Mesothelial cell of epicardium (in vitro differentiated cells): ENCODE measurements around the gene SLC25A29. TPM values are rescaled to one million over a fixed set of nuclear protein-coding genes. Genes with fewer than 3 reads are reported as not detected.

Experiments
- DNase-seq, 2 experiments: peaks; one replicate each; pipeline ENCODE4 v3.0.0; 2021; ENCODE audit warnings: low spot score in 2 of 2; ENCODE audit not compliant: unreplicated experiment in 2 of 2
- H3K27ac Mint-ChIP-seq: 2 replicates; pipeline ENCODE4 v1.8.0; 2021; ENCODE audit warnings: mixed read lengths
- H3K27me3 Mint-ChIP-seq: 2 replicates; pipeline ENCODE4 v1.8.0; 2021; ENCODE audit warnings: low read depth, mixed read lengths
- H3K36me3 Mint-ChIP-seq: 2 replicates; pipeline ENCODE4 v1.8.0; 2021; ENCODE audit warnings: mixed read lengths
- H3K4me1 Mint-ChIP-seq: 2 replicates; pipeline ENCODE4 v1.8.0; 2021; ENCODE audit warnings: mixed read lengths
- H3K4me3 Mint-ChIP-seq: 2 replicates; pipeline ENCODE4 v1.8.0; 2021; ENCODE audit warnings: mild to moderate bottlenecking, moderate library complexity, mixed read lengths
- H3K9me3 Mint-ChIP-seq: 2 replicates; pipeline ENCODE4 v1.8.0; 2021; ENCODE audit warnings: mixed read lengths
- microRNA-seq: library from miRNA; unstranded; fragments of <30 nt; microRNA quantifications from one replicate; pipeline ENCODE4 v1.2.0, GENCODE V29; 2021; ENCODE audit warnings: inconsistent platforms, mixed read lengths
- total RNA-seq: library from RNA; stranded (reverse); gene quantifications from 3 replicates; pipeline ENCODE4 v1.2.1, GENCODE V29; 2021
- TF ChIP-seq, protein P1 (sequence below): fragments of 200-600 bp; sonication (generic); IDR thresholded peaks from one replicate; pipeline ENCODE4 v1.5.0; 2021; ENCODE audit warnings: antibody characterized with exemption; ENCODE audit not compliant: unreplicated experiment

The SLC25A29 gene
- total RNA-seq, 1 donor from 2014 or later, result 102 TPM

DNA sequence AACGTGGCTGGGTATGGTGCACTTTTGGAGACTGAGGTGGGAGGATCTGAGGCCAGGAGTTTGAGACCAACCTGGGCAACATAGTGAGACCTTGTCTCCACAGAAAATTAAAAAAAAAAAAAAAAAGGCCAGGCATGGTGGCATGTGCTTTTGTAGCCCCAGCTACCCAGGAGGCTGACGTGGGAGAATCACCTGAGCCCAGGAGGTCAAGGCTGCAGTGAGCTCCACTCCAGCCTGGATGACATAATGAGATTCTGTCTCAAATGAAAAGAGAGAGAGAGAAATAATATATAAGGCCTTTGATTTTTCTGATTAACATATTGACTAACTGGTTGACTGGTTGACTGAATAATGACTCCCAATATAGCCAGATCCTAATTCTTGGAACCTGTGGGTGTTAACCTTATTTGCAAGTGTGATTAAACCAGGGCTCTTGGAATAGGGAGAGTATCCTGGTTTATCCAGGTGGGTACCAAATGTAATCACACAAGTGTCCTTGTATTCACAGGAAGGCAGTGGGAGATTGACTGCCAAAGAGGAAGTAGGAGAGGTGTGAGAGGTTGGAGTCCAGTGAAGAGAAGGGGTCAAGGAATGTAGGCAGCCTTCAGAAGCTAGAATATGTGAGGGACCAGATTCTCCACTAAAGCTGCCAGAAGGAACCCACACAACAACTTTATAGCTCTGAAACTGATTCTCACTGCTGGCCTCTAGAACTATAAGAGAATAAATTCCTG, 55.3 kb downstream of the SLC25A29 start:
- Mint-ChIP-seq H3K4me1 (peaks cover 21% of the 10 kb centered on the region), H3K27me3 (no peaks in the 10 kb centered on the region), H3K9me3 (no peaks in the 10 kb centered on the region), H3K4me3 (no peak overlapping the region), H3K36me3 (peaks cover 2% of the 10 kb centered on the region), H3K27ac (peak overlapping the region; percentile 25)
- no peak for DNase-seq
- TF ChIP-seq, protein P1, sequence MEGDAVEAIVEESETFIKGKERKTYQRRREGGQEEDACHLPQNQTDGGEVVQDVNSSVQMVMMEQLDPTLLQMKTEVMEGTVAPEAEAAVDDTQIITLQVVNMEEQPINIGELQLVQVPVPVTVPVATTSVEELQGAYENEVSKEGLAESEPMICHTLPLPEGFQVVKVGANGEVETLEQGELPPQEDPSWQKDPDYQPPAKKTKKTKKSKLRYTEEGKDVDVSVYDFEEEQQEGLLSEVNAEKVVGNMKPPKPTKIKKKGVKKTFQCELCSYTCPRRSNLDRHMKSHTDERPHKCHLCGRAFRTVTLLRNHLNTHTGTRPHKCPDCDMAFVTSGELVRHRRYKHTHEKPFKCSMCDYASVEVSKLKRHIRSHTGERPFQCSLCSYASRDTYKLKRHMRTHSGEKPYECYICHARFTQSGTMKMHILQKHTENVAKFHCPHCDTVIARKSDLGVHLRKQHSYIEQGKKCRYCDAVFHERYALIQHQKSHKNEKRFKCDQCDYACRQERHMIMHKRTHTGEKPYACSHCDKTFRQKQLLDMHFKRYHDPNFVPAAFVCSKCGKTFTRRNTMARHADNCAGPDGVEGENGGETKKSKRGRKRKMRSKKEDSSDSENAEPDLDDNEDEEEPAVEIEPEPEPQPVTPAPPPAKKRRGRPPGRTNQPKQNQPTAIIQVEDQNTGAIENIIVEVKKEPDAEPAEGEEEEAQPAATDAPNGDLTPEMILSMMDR, result no peak

DNA sequence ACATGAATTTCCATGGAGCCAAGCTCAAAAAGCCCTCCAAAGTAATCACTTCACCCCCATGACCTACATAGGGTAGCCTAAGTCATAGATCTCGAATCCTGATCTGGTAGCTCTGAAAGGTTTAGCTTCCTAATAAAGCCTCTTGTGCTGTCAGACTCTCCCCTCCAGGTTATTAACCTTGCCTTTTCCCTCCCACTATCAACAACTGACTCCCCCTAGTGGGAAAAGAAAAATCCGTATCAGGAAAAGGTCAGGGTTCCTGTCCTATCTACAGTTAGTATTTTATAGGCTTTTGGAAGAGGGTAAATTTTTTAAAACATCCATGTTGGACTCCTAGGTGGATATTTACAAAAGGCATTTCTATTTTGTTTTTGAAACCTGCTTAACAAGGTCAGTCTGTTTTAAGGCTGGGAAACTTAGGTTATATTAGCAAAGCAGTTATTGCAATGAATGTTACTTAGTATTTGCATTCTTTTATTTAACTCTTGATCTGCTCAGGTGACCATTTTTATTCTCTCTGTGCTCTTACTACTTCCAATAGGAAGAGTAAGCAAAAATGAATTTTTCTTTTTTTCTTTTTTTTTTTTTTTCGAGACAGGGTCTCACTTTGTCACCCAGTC, 59.3 kb downstream of the SLC25A29 start:
- Mint-ChIP-seq H3K27me3 (no peaks in the 10 kb centered on the region), H3K27ac (peak overlapping the region; percentile 92), H3K36me3 (peaks cover 5% of the 10 kb centered on the region), H3K9me3 (no peaks in the 10 kb centered on the region), H3K4me3 (no peak overlapping the region), H3K4me1 (peaks cover 37% of the 10 kb centered on the region)
- TF ChIP-seq, protein P1, result no peak
- no peak for DNase-seq

DNA sequence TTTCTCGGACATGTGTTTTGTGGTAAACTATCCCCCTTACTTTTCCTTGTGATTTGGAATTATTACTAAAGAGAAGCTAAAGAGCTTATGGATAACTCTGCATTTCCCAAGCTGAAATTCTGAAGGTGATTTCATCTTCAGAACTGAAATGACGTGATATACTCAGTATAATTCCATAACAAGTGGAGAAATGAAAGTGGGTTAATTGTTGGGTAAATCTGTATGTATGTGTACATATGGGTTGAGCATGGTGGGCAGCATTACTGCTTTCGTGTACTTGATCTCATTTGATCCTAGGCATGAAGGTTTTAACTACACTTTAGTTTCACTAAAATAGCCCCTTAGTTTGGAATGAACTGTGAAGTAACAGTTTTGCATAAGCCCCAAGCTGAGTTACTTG, 63.2 kb downstream of the SLC25A29 start:
- TF ChIP-seq, protein P1, result no peak
- H3K9me3 Mint-ChIP-seq, result no peaks in the 10 kb centered on the region
- H3K27me3 Mint-ChIP-seq, result no peaks in the 10 kb centered on the region
- peak overlapping the region; percentile 89 for H3K27ac Mint-ChIP-seq
- H3K4me1 Mint-ChIP-seq, result peaks cover 44% of the 10 kb centered on the region
- peak overlapping the region; percentile 49 for H3K4me3 Mint-ChIP-seq
- H3K36me3 Mint-ChIP-seq, result peaks cover 5% of the 10 kb centered on the region
- DNase-seq, result no peak

DNA sequence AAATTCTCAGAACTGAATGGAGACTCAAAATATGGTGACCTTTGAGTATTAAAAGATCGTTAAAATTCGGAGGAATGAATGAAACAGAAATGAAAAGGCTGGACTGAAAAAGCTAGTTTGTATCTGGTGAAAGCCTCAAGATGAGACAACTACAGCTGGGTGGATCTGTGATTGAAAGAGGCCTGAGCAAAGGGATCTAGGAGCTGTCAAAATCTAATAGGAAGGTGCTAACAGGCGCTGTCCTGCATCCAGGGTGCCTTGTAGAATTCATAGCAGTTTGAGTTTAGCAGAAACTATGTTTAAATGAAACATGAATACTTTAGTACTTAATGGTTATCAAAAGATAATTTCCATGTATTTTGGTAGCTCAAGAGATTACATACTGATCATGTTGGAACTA, 65.0 kb downstream of the SLC25A29 start:
- H3K27me3 Mint-ChIP-seq, result no peaks in the 10 kb centered on the region
- H3K36me3 Mint-ChIP-seq, result peaks cover 3% of the 10 kb centered on the region
- DNase-seq, result no peak
- H3K27ac Mint-ChIP-seq, result peak overlapping the region; percentile 99
- H3K4me1 Mint-ChIP-seq, result peaks cover 45% of the 10 kb centered on the region
- TF ChIP-seq, protein P1, result no peak
- H3K4me3 Mint-ChIP-seq, result peak overlapping the region; percentile 85
- no peaks in the 10 kb centered on the region for H3K9me3 Mint-ChIP-seq

Small RNA genes within 50 kb of the gene (microRNA-seq; reads per million reads assigned to microRNA genes)
- gene MIR345 (597 reads per million, percentile 76 among the genes with 10 or more reads in this experiment), gene MIR6764 (1.5 reads per million)

Other genes with a start within 250 kb of the SLC25A29 start
- gene EVL, start 241.0 kb downstream of the SLC25A29 start, total RNA-seq, result 244 to 250 TPM (median 244 TPM) in 3 replicates
- gene DEGS2, start 146.8 kb downstream of the SLC25A29 start, total RNA-seq, result 1.5 to 2.1 TPM (median 1.6 TPM) in 3 replicates
- 89.0 to 94.5 TPM (median 91.9 TPM) in 3 replicates for gene YY1, start 67.3 kb downstream of the SLC25A29 start, total RNA-seq
- 0.14 TPM in 1 of 3 replicates, not detected in the others for gene SLC25A47, start 16.9 kb upstream of the SLC25A29 start, total RNA-seq
- gene WDR25, start 70.0 kb upstream of the SLC25A29 start, total RNA-seq, result 12.7 to 13.8 TPM (median 12.9 TPM) in 3 replicates